ENCODE results near the gene COA8.

The COA8 gene

DNA sequence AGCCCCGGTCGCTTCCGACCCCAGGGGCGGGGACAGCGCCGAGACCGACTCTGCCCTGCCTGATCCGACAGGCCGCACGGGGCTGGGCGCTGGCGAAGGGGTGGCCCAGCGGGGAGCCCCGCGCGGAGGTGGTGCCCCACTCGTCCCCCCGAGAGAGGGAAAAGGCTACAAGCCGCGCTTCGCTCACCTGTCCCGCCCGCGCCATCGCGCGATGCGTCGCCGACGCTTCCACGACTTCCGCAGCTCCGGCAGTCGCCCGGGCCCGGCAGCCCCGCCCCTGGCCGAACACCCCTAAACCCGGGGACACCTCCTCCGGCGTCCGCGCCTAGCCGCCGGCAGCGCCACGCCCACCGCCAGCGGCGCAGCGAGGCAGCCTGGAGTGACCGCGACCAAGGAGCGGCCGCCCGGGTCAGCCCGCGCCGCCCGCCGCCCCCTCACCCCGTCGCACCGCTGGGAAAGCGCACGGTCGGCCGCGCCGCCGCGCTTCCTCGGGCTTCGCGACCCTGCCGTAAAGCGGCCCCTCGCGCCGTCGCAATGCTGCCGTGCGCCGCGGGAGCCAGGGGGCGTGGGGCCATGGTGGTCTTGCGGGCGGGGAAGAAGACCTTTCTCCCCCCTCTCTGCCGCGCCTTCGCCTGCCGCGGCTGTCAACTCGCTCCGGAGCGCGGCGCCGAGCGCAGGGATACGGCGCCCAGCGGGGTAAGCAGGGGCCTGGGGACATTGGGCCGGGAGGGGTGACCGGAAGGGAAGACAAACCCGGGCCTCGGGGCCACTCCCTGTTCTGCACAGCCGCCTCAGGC, at the start of gene COA8, which contains the start of gene BAG5:
COA8 (plus strand) TSS at position 532 of the 797 bp plus-strand sequence; CDS start at position 574, 42 bp downstream.
BAG5 (minus strand) TSS at position 229 of the 797 bp plus-strand sequence. CDS start 1,493 bp downstream, outside the sequence.
- peak; percentile 82 to 86 for DNase-seq (ENCODE audit: low read depth in 2 of 2)

GRCh38 chr14:103514596-103515421, 48.0 kb upstream of the COA8 start:
- no peak for DNase-seq (ENCODE audit: low read depth in 2 of 2)

DNA sequence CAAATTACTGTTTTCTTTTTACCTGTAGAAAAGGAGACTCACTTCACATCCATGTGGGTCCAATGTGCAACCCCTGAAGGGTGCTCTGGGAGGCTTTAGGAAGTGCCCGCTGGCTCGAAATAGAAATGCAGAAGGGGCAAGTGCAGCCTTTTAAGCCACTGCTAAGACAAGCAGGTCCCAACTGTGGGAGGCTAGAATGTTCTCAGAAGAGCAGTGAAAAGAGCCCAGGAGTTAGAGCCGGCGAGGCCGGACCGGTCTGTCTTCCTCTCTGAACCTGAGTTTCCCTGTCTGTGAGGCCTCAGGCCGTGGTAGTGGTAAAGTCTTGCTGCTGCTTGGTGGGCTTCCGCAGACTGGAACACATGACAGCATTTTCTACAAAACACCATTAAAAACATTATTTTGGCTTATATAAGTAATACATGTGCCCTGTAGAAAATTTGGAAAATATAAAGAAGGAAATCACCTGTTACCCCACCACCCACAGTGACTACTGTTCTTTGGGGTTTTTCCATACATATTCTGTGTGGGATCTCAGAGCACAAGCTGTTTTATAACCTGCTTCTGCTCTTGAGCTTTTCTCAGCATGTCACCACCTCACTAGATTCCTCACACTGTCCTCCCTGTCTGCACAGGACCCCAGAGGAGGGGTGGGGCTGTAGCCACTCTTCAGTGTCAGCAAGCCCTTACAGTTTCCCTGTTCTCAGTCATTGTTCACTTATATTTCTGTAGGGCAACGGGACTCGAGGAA, 46.2 kb upstream of the COA8 start:
- no peak for DNase-seq (ENCODE audit: low read depth in 2 of 2)

DNA sequence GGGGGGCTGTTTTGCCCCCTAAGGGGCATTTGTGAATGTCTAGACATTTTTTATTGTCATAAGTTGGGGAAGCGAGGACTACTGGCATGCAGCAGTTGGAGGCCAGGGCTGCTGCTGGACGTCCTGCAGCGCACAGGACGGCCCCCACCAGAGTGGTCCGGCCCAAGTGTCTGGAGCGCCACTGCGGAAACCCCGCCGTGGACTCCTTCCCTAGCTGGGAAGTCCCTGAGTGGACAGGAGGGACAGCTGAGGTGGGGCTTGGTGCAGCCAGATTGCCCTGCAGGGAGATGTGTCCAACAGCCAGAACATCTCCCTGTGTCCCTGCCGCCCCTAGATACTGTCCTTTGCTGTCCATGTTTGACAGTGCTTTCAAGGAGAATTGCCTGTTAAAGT, 45.6 kb upstream of the COA8 start:
- no peak for DNase-seq (ENCODE audit: low read depth in 2 of 2)

GRCh38 chr14:103517721-103518421, 44.9 kb upstream of the COA8 start:
- no peak for DNase-seq (ENCODE audit: low read depth in 2 of 2)

- peak; percentile 55 for DNase-seq (ENCODE audit: low read depth in 2 of 2)
Observed at GRCh38 chr14:103518422-103519042, 44.2 kb upstream of the COA8 start.

GRCh38 chr14:103519043-103519836, 43.5 kb upstream of the COA8 start:
- no peak for DNase-seq (ENCODE audit: low read depth in 2 of 2)

GRCh38 chr14:103519837-103520212, 42.9 kb upstream of the COA8 start:
- DNase-seq (ENCODE audit: low read depth in 2 of 2) = no peak

DNA sequence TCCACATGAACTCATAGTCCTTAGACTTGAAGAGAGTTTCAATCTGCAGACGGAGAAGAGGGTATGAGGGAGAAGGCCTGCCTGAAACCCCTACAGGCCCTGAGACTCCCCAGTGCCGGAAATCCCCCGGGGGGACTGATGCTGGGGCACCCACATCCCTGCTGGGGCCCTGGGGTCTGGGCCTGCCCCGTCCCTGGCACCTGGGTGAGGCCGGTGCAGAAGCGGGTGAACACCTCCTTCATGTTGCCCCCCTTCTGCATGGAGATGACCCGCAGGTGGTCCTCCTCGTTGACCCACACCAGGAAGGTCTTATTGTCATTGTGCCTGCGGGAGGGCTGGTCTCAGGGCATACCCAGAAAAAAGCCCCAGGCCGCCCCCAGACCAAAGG, 42.5 kb upstream of the COA8 start:
- DNase-seq (ENCODE audit: low read depth in 2 of 2) = no peak

- DNase-seq (ENCODE audit: low read depth in 2 of 2) = peak; percentile 36 to 40
Observed at GRCh38 chr14:103520657-103521437, 41.9 kb upstream of the COA8 start.

DNA sequence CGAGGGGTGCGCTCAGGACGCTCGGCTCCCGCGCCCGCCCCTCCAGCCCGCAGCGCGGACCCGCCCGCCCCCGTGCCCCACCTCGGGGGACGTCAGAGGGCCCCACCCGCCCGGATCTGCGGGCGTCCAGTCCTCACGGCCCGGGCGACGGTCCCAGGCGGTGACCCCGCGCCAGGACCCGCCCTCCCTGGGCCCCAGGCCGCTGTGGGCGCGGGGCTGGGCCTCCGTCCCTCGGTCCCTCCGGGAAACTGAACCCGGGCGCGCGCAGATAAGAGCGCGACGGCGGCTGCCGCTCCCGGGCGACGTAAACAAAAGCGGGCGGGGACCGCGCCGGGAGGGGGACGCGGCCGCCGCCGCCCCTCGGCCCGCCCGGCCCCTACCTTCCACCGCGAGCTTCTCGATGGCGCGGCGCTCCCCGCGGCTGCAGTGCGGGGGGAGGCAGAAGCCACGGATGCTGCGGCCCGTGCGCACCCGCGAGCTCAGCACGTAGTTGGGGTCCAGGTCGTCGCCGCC, 41.3 kb upstream of the COA8 start:
- no peak for DNase-seq (ENCODE audit: low read depth in 2 of 2)

- DNase-seq (ENCODE audit: low read depth in 2 of 2) = no peak
Observed at GRCh38 chr14:103521951-103522563, 40.7 kb upstream of the COA8 start.

DNA sequence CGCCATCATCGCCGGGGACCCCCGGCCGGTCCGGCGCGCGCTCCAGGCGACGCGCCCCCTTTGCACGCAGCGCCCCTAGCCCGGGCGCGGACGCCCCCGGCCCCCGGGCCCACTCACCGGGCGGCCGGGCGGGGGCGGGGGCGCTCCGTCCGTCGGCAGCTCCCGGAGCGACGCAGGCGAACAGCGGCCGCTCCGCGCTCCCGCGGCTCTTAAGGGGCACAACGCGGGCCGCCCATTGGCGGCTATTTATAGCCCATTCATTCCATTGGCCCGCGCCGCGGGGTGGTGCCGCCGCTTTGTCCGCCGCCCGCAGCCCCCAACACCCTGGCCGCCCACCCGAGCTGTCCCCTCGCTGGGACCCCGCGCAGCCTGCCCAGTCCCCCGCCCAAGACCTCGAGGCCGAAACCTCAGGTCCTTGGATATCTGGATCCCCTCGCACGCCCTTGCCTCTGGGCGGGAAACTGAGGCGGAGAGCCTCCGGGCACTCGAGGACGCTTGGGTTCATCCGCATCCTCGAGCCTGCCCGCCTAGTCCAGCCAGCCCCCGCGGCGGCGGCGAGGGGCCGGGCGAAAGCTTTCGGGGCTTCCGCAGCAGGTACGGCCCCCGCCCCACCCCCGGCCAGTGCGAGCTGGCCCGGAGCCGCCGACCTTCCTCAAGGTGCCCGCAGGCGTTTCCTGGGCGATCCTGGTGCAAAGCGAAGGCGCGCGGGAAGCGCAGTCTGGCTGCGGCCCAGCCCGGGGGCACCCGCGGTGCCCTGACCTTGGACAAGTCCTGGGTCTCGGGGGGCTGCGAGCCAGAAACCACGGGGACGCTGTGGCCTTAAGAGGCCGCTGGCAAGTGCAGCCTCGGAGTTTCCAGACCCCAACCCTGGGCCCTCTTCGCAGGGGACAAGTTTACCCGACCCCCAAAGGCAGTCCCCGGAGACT, 39.8 kb upstream of the COA8 start, which contains the start of gene CKB:
CKB (minus strand) TSS at position 182 of the 926 bp plus-strand sequence. CDS start 337 bp downstream, outside the sequence.
- DNase-seq (ENCODE audit: low read depth in 2 of 2) = no peak

DNA sequence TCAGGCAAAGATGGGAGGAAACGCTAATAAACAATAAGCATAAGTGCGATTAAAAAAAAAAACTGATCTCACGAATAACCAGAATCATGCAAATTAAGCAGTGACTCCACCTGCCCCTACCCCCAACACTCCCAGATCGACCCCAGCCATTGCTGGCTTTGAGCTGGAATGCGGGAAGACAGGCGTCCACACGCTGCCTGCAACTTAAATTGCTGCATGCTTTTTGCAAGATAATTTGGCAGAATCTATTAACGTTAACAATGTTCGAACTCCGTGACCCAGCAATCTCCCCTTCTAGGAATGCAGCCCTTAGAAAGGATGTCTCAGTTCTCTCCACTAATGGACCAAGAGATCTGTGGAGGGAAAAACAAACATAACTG, 39.2 kb upstream of the COA8 start:
- no peak for DNase-seq (ENCODE audit: low read depth in 2 of 2)

DNA sequence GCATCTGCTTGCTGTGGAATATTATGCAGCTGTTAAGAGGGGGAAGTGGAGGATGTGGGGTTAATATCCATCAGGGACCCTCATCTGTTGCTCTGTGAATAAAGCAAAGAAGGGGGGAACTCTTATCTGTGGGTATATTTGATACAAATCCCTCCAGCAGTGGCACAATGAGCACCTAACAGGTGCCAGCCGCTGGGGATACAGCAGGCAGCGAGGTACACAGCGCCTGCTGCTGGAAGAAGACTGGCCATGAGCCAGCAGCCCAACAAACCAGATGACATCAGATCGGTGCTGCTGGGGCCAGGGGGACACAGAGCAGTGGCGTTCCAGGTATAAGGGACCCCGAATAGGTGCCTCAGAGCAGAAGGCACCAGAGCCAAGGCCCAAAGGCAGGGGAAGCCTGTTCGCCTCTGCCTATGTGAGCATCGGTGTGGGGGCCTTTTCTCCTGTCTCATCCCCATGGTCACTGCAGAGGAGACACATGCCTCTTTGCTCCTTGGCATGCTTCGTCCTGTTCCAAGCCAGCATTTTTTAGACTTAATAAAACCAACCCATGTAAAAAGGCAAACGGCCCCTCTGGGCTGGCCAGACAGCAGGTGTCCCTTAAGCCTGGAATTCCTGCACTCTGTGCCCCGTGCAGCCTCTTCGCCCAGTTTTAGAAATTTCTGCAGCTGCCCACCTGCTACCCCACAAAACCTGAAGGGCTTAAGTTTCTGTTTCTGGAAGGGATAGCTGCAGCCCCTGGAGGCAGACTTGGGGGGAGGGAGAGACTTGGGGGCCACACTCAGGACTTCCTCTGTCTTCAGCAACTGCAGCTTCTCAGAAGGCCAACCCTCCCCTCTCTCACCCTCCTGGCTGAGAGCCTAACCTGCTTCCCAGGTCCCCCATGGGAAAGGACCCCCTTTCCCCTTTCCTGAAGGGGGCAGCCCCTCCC, 38.5 kb upstream of the COA8 start:
- no peak for DNase-seq (ENCODE audit: low read depth in 2 of 2)
